Fibroblast of lung (primary cell): ENCODE measurements around the gene THRB. TPM values are rescaled to one million over a fixed set of nuclear protein-coding genes. Genes with fewer than 3 reads are reported as not detected.

Source experiments
- DNase-seq, 2 donors: peaks; one replicate each; pipeline versions ENCODE4 v3.0.0 to v3.0.0-alpha.2; 2010; ENCODE audit warnings: low read depth in 2 of 2
- H2AFZ ChIP-seq: 2 replicates; pipeline ENCODE4 v1.5.1; 2012; ENCODE audit warnings: low read length, control low read depth, inconsistent platforms
- H3K27ac ChIP-seq: 2 replicates; pipeline ENCODE4 v1.5.1; 2011; ENCODE audit warnings: low read length, control low read depth; ENCODE audit not compliant: insufficient read depth
- H3K27me3 ChIP-seq: 2 replicates; pipeline ENCODE4 v1.5.1; 2011; ENCODE audit warnings: mild to moderate bottlenecking, low read length; ENCODE audit not compliant: control insufficient read depth, insufficient read depth
- H3K36me3 ChIP-seq: 2 replicates; pipeline ENCODE4 v1.5.1; 2011; ENCODE audit warnings: low read length; ENCODE audit not compliant: control insufficient read depth, insufficient read depth
- H3K4me1 ChIP-seq: 2 replicates; pipeline ENCODE4 v1.5.1; 2011; ENCODE audit warnings: low read length; ENCODE audit not compliant: control insufficient read depth, insufficient read depth; ENCODE audit errors: extremely low read depth
- H3K4me2 ChIP-seq: 2 replicates; pipeline ENCODE4 v1.5.1; 2011; ENCODE audit warnings: low read length, control low read depth; ENCODE audit not compliant: insufficient read depth; ENCODE audit errors: extremely low read depth
- H3K4me3 ChIP-seq, 4 experiments: fragments of 200-600 bp in 1 of 4; sonication (generic) in 1 of 4; replicated peaks in 1 of 4; 2 replicates each; pipeline ENCODE4 v1.5.1; 2011 to 2016; ENCODE audit warnings: low read length in 4 of 4, low read depth in 3 of 4, mild to moderate bottlenecking in 3 of 4, control low read depth in 2 of 4, inconsistent platforms in 1 of 4, mixed read lengths in 1 of 4; ENCODE audit not compliant: insufficient read depth in 1 of 4; ENCODE audit errors: control extremely low read depth in 1 of 4
- H3K79me2 ChIP-seq: 2 replicates; pipeline ENCODE4 v1.5.1; 2012; ENCODE audit warnings: mild to moderate bottlenecking, low read length, inconsistent platforms; ENCODE audit not compliant: control insufficient read depth, insufficient read depth
- H3K9ac ChIP-seq: 2 replicates; pipeline ENCODE4 v1.5.1; 2011; ENCODE audit warnings: mild to moderate bottlenecking, low read length, control low read depth; ENCODE audit not compliant: insufficient read depth
- H3K9me3 ChIP-seq: 2 replicates; pipeline ENCODE4 v1.5.1; 2012; ENCODE audit warnings: low read depth, low read length; ENCODE audit not compliant: control insufficient read depth, insufficient read depth
- H4K20me1 ChIP-seq: 2 replicates; pipeline ENCODE4 v1.5.1; 2011; ENCODE audit warnings: low read length; ENCODE audit not compliant: control insufficient read depth, insufficient read depth; ENCODE audit errors: extremely low read depth
- CTCF ChIP-seq, 2 donors: IDR thresholded peaks in 1 of 2; conservative IDR thresholded peaks in 1 of 2; 1 replicate in 1 of 2; 2 replicates in 1 of 2; pipeline ENCODE4 v1.5.1; 2011 to 2012; ENCODE audit warnings: low read length in 2 of 2, control low read depth in 1 of 2, inconsistent platforms in 1 of 2, low read depth in 1 of 2, mild to moderate bottlenecking in 1 of 2
- EZH2 ChIP-seq: IDR thresholded peaks from 2 replicates; pipeline ENCODE4 v1.5.1; 2012; ENCODE audit warnings: low read length, control low read depth, mild to moderate bottlenecking; ENCODE audit errors: missing control alignments
- polyA plus RNA-seq, 2 donors: library from polyadenylated mRNA; depleted of rRNA in 1 of 2; stranded (reverse) in 1 of 2; unstranded in 1 of 2; fragments of >200 nt; gene quantifications; 2 replicates each; pipeline ENCODE4 v1.2.1, GENCODE V29; 2011 to 2012; ENCODE audit warnings: missing spikeins in 1 of 2
- total RNA-seq: library from RNA; depleted of rRNA; stranded (reverse); fragments of >200 nt; gene quantifications from 2 replicates; pipeline ENCODE4 v1.2.1, GENCODE V29; 2014

Gene THRB
- total and polyA plus RNA-seq, 2 donors (not counting 1 experiment from before 2014, with no cell fraction given), result 4.2 to 7.4 TPM

- Histone ChIP-seq H3K4me1 (peaks cover 4% of the 10 kb centered on the region), H3K4me3 (no peak overlapping the region), H3K36me3 (no peaks in the 10 kb centered on the region), H3K9me3 (no peaks in the 10 kb centered on the region), H3K9ac (no peak overlapping the region), H3K27me3 (no peaks in the 10 kb centered on the region), H3K27ac (no peak overlapping the region), H2AFZ (no peak overlapping the region), H3K4me2 (no peak overlapping the region), H4K20me1 (no peaks in the 10 kb centered on the region), H3K79me2 (no peaks in the 10 kb centered on the region)
- TF ChIP-seq CTCF (conservative IDR thresholded peaks at IDR 0.05 in 1 of 2, IDR thresholded peaks at IDR 0.05 in 1 of 2; ENCODE audit: low read depth in 1 of 2, low read length in 2 of 2), result no peak
- no peak for TF ChIP-seq EZH2
- no peak for DNase-seq
These were observed 153.0 kb downstream of the THRB start for GRCh38 chr3:24341668-24342067.

GRCh38 chr3:24340966-24341365, 153.7 kb downstream of the THRB start:
- H4K20me1 ChIP-seq, result no peaks in the 10 kb centered on the region
- no peak for TF ChIP-seq CTCF (conservative IDR thresholded peaks at IDR 0.05 in 1 of 2, IDR thresholded peaks at IDR 0.05 in 1 of 2; ENCODE audit: low read depth in 1 of 2, low read length in 2 of 2)
- TF ChIP-seq EZH2, result no peak
- H3K36me3 ChIP-seq, result no peaks in the 10 kb centered on the region
- no peaks in the 10 kb centered on the region for H3K79me2 ChIP-seq
- no peak for DNase-seq
- H3K4me1 ChIP-seq, result peaks cover 4% of the 10 kb centered on the region
- no peak overlapping the region for H3K27ac ChIP-seq
- no peaks in the 10 kb centered on the region for H3K27me3 ChIP-seq
- H2AFZ ChIP-seq, result no peak overlapping the region
- H3K9ac ChIP-seq, result no peak overlapping the region
- no peak overlapping the region for H3K4me2 ChIP-seq
- no peaks in the 10 kb centered on the region for H3K9me3 ChIP-seq
- no peak overlapping the region for H3K4me3 ChIP-seq

- Histone ChIP-seq H3K27ac (no peak overlapping the region), H4K20me1 (no peaks in the 10 kb centered on the region), H3K9ac (no peak overlapping the region), H3K9me3 (no peaks in the 10 kb centered on the region), H3K4me3 (no peak overlapping the region), H2AFZ (no peak overlapping the region), H3K4me1 (peaks cover 4% of the 10 kb centered on the region), H3K4me2 (no peak overlapping the region), H3K36me3 (no peaks in the 10 kb centered on the region), H3K79me2 (no peaks in the 10 kb centered on the region), H3K27me3 (no peaks in the 10 kb centered on the region)
- no peak for DNase-seq
- TF ChIP-seq CTCF (conservative IDR thresholded peaks at IDR 0.05 in 1 of 2, IDR thresholded peaks at IDR 0.05 in 1 of 2; ENCODE audit: low read depth in 1 of 2, low read length in 2 of 2) (no peak), EZH2 (no peak)
These were observed 154.5 kb downstream of the THRB start for GRCh38 chr3:24340161-24340560.
